HepG2 (cell line): ENCODE results near the gene PRTN3. TPM values are rescaled to one million over a fixed set of nuclear protein-coding genes. Genes with fewer than 3 reads are reported as not detected.
"Not testable (repeated sequence)": the region's sequence is repeated elsewhere in the genome, so short reads cannot be mapped to it uniquely, and the experiment has no call there.

Experiments
- ATAC-seq: fragments of 200-7000 bp; cut with Tn5 transposase; 3 replicates; pipeline ENCODE4 v1.9.1; 2020; ENCODE audit warnings: mild to moderate bottlenecking, moderate library complexity
- BruUV-seq: library from RNA; stranded (reverse); fragments of 400-500 nt; replicated peaks from 2 replicates; lab custom pipeline; 2021; lab: Mats Ljungman, UMichigan
- CTCF ChIA-PET: fragments of 300-600 bp; formaldehyde crosslinking; extraction: SDS; loops from one replicate; lab custom pipeline; 2021; ENCODE audit warnings: low total read pairs, inconsistent platforms, low intra/inter-chr PET ratio; lab: Yijun Ruan, JAX
- POLR2A ChIA-PET: fragments of 350-600 bp; sonication (Branson Sonifier 250); formaldehyde crosslinking; loops from one replicate; lab custom pipeline; 2020; ENCODE audit warnings: antibody characterized with exemption, inconsistent platforms; lab: Yijun Ruan, JAX
- DNase-seq: peaks from one replicate; pipeline ENCODE4 v3.0.0-alpha.2; 2015; ENCODE audit warnings: low spot score
- FAIRE-seq: peaks from 3 replicates; lab custom pipeline; 2011; peaks lifted over from hg19 to GRCh38; lab: Jason Lieb, UNC
- H2AFZ ChIP-seq: one replicate; pipeline ENCODE4 v1.6.1; 2011; ENCODE audit warnings: low read length, inconsistent platforms
- H3K27ac ChIP-seq: fragments of 300-600 bp; 3 replicates; pipeline ENCODE4 v1.8.0; 2011; ENCODE audit warnings: mixed run types, mild to moderate bottlenecking, mixed read lengths, low read length, inconsistent platforms; ENCODE audit not compliant: insufficient read depth; ENCODE audit errors: extremely low read length
- H3K27me3 ChIP-seq, 2 experiments: fragments of 200-600 bp in 1 of 2; 2 replicates in 1 of 2; 3 replicates in 1 of 2; pipeline versions ENCODE4 v1.6.0 to v1.8.0; 2011; ENCODE audit warnings: low read length in 2 of 2, mild to moderate bottlenecking in 2 of 2, moderate library complexity in 2 of 2, inconsistent platforms in 1 of 2; ENCODE audit not compliant: insufficient read depth in 2 of 2, control insufficient read depth in 1 of 2
- H3K36me3 ChIP-seq, 2 experiments: fragments of 200-600 bp in 1 of 2; replicated peaks in 1 of 2; 2 replicates in 1 of 2; 3 replicates in 1 of 2; pipeline versions ENCODE4 v1.5.1 to v1.8.0; 2011; ENCODE audit warnings: low read length in 2 of 2, inconsistent platforms in 1 of 2; ENCODE audit not compliant: insufficient read depth in 2 of 2, control insufficient read depth in 1 of 2
- H3K4me1 ChIP-seq: 2 replicates; pipeline ENCODE4 v1.5.1; 2012; ENCODE audit warnings: low read length, inconsistent platforms; ENCODE audit not compliant: insufficient read depth
- H3K4me2 ChIP-seq: 2 replicates; pipeline ENCODE4 v1.6.0; 2011; ENCODE audit warnings: low read depth, low read length, inconsistent platforms
- H3K4me3 ChIP-seq, 3 experiments: fragments of 200-600 bp in 1 of 3; sonication (generic), shearing (Covaris generic) in 1 of 3; replicated peaks in 1 of 3; 2 replicates each; pipeline ENCODE4 v1.5.1; 2011 to 2016; ENCODE audit warnings: low read length in 3 of 3, inconsistent platforms in 2 of 3, low read depth in 2 of 3, mild to moderate bottlenecking in 2 of 3, control low read depth in 1 of 3, mixed read lengths in 1 of 3; ENCODE audit not compliant: insufficient read depth in 1 of 3
- H3K79me2 ChIP-seq: one replicate; pipeline ENCODE4 v1.6.1; 2011; ENCODE audit warnings: low read length, inconsistent platforms; ENCODE audit not compliant: insufficient read depth
- H3K9ac ChIP-seq: 2 replicates; pipeline ENCODE4 v1.6.0; 2011; ENCODE audit warnings: mild to moderate bottlenecking, low read depth, low read length, inconsistent platforms; ENCODE audit not compliant: insufficient read depth
- H3K9me3 ChIP-seq: 2 replicates; pipeline ENCODE4 v1.5.1; 2012; ENCODE audit warnings: mild to moderate bottlenecking, low read length
- H4K20me1 ChIP-seq: 2 replicates; pipeline ENCODE4 v1.6.0; 2011; ENCODE audit warnings: inconsistent platforms, mild to moderate bottlenecking, low read length, moderate library complexity; ENCODE audit not compliant: insufficient read depth
- RBFOX2 ChIP-seq: fragments of 200-400 bp; formaldehyde crosslinking; IDR thresholded peaks from 2 replicates; pipeline ENCODE4 v1.6.1; 2017; ENCODE audit warnings: low read depth, mild to moderate bottlenecking, low read length
- WIZ ChIP-seq: sonication (generic); formaldehyde crosslinking; IDR thresholded peaks from 2 replicates; pipeline ENCODE4 v1.5.1; 2020; ENCODE audit warnings: mild to moderate bottlenecking, missing genetic modification reagents
- ZNF263 ChIP-seq: sonication (generic); formaldehyde crosslinking; IDR thresholded peaks from 2 replicates; pipeline ENCODE4 v1.4.0; 2020; ENCODE audit warnings: missing genetic modification reagents
- WGBS: methylation state at CpG from one replicate; pipeline ENCODE4 v1.1.6; 2017; ENCODE audit warnings: low lambda C conversion rate; 5-methylcytosine and 5-hydroxymethylcytosine counted together
- in situ Hi-C: cut with HindIII; loops from 2 replicates; pipeline ENCODE4 v1.10.0; 2017; ENCODE audit warnings: low pct_unique_long_range_greater_than_20kb; ENCODE audit not compliant: extremely low pct_ligation_motif_present
- intact Hi-C: fragments of 100-400 bp; cut with micrococcal nuclease; formaldehyde crosslinking; loops from one replicate; pipeline ENCODE4 v1.10.0; 2022; ENCODE audit not compliant: unreplicated experiment
- polyA plus RNA-seq, 8 experiments: library from polyadenylated mRNA; depleted of rRNA in 3 of 8; stranded (reverse) in 7 of 8; unstranded in 1 of 8; fragments of >200 nt; fragmentation: Illumina TruSeq in 4 of 8; extraction: Trizol in 4 of 8; gene quantifications; 2 replicates each; pipeline versions ENCODE4 v1.2.1 to v1.2.3, GENCODE V29; 2011 to 2016; ENCODE audit warnings: low read depth in 4 of 8, missing spikeins in 1 of 8, mixed read lengths in 1 of 8; ENCODE audit not compliant: insufficient read depth in 1 of 8
- total RNA-seq, 5 experiments: library from RNA; depleted of rRNA; stranded (reverse); fragments of >200 nt; fragmentation: Illumina TruSeq; extraction: Trizol; gene quantifications; 2 replicates each; pipeline ENCODE4 v1.2.3, GENCODE V29; 2016; ENCODE audit warnings: low read depth in 1 of 5

The PRTN3 gene
- total and polyA plus RNA-seq, 2 of the 13 experiments (the other 11 are each of a cell fraction or from before 2014, with no cell fraction given), result not detected

DNA sequence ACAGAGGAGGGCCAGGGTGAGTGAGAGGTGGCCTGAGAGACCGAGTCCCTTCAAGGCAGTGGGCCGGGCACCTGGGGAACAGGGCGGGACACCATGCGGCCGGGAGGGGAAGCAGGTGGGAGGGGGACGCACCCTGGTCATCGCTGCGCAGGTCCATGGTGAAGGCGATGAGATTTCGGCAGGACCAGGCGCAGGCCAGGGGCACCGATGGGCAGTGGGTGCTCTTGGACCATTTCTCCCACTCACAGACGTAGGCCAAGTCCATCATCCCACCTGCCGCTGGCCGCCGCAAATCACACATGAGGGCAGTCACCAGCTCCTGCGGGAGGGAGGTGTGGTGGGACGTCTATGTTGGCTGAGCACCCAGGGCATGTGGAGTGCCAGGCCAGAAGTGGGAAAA, 50.0 kb downstream of the PRTN3 start:
- DNase-seq (no peak), FAIRE-seq (no peak), ATAC-seq (no peak)
- Histone ChIP-seq H3K9ac (no peak overlapping the region), H3K27ac (no peak overlapping the region), H3K36me3 (peaks cover 12 to 27% of the 10 kb centered on the region in 2 experiments; a peak in 4 of 5 replicates), H4K20me1 (no peaks in the 10 kb centered on the region; the same call in 1 of the 2 replicates), H3K27me3 (no peaks in the 10 kb centered on the region), H3K4me2 (no peak overlapping the region), H2AFZ (no peak overlapping the region), H3K9me3 (no peaks in the 10 kb centered on the region), H3K4me1 (peaks cover 9% of the 10 kb centered on the region), H3K4me3 (no peak overlapping the region), H3K79me2 (peaks cover 10% of the 10 kb centered on the region)
- WGBS, result 96% methylated on average over 18 of the region's 18 CpGs
- intact Hi-C loops, result no loop called here
- CTCF ChIA-PET, result no interaction called here
- in situ Hi-C loops, result no loop called here
- TF ChIP-seq ZNF263 (CRISPR knock-in tag), result no peak
- TF ChIP-seq RBFOX2, result 0 out of 2 replicates have a peak, but pooled peaks have one; percentile 28
- TF ChIP-seq WIZ (CRISPR knock-in tag), result no peak
- BruUV-seq, result no TSS peak
- POLR2A ChIA-PET, result no interaction called here

DNA sequence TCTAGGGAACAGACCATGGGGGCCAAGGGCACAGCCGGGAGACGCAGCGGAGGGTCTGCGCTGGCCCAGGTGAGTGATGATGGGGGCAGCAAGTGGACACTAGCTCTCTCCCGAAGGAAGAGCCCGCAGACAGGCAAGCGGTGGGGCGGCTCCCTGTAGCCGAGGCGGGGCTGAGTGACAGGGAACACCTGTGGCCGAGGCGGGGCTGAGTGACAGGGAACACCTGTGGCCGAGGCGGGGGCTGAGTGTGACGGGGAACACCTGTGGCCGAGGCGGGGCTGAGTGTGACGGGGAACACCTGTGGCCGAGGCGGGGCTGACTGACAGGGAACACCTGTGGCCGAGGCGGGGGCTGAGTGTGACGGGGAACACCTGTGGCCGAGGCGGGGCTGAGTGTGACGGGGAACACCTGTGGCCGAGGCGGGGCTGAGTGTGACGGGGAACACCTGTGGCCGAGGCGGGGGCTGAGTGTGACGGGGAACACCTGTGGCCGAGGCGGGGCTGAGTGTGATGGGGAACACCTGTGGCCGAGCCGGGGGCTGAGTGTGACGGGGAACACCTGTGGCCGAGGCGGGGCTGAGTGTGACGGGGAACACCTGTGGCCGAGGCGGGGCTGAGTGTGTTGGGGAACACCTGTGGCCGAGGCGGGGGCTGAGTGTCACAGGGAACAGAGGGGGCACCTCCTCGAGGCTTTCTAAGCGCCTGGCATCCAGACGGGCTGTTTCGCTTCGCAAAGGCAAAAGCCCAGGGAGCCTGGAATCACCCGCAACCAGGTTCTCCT, 50.8 kb downstream of the PRTN3 start:
- in situ Hi-C loops, H3K4me1 ChIP-seq, ATAC-seq, H4K20me1 ChIP-seq, intact Hi-C loops, H3K9me3 ChIP-seq, CTCF ChIA-PET, FAIRE-seq, H3K27ac ChIP-seq, DNase-seq, BruUV-seq, POLR2A ChIA-PET, H2AFZ ChIP-seq, H3K27me3 ChIP-seq: not testable (repeated sequence)
- Histone ChIP-seq H3K4me3 (peak overlapping the region; percentile 87 to 98 (median 91)), H3K79me2 (peaks cover 10% of the 10 kb centered on the region), H3K36me3 (peaks cover 10 to 25% of the 10 kb centered on the region in 2 experiments; a peak in 4 of 5 replicates), H3K4me2 (peak overlapping the region; percentile 78), H3K9ac (peak overlapping the region; percentile 92)
- WGBS, result 95% methylated on average over 49 of the region's 50 CpGs
- TF ChIP-seq RBFOX2, result 0 out of 2 replicates have a peak, but pooled peaks have one; percentile 49
